GM23338 (cell line): ENCODE results near the gene AP1S1.

ENCODE experiments used
- CREB1 ChIP-seq: fragments of 250-450 bp; sonication (Bioruptor Pico); IDR thresholded peaks from 2 replicates; pipeline ENCODE4 v1.5.0; 2020; ENCODE audit warnings: low read depth, mild to moderate bottlenecking, moderate library complexity
- ETS1 ChIP-seq: IDR thresholded peaks from 2 replicates; pipeline ENCODE4 v1.6.1; 2016; ENCODE audit warnings: antibody characterized with exemption
- EZH2 ChIP-seq: fragments of 200-600 bp; sonication (generic); IDR thresholded peaks from one replicate; pipeline ENCODE4 v1.8.0; 2017; ENCODE audit warnings: antibody characterized with exemption, mild to moderate bottlenecking, low read depth; ENCODE audit not compliant: unreplicated experiment
- EZH2phosphoT487 ChIP-seq: fragments of 200-600 bp; sonication (generic); IDR thresholded peaks from one replicate; pipeline ENCODE4 v1.8.1; 2018; ENCODE audit warnings: antibody characterized with exemption; ENCODE audit not compliant: unreplicated experiment
- JUNB ChIP-seq: IDR thresholded peaks from one replicate; pipeline ENCODE4 v1.6.1; 2016; ENCODE audit warnings: antibody characterized with exemption; ENCODE audit not compliant: unreplicated experiment
- NANOG ChIP-seq: IDR thresholded peaks from 2 replicates; pipeline ENCODE4 v1.6.1; 2016; ENCODE audit warnings: antibody characterized with exemption, borderline replicate concordance
- POLR2AphosphoS5 ChIP-seq: IDR thresholded peaks from 2 replicates; pipeline ENCODE4 v1.6.1; 2016; ENCODE audit warnings: antibody characterized with exemption, low read depth
- STAT1 ChIP-seq: IDR thresholded peaks from one replicate; pipeline ENCODE4 v1.6.1; 2016; ENCODE audit warnings: antibody characterized with exemption; ENCODE audit not compliant: unreplicated experiment
- ZNF114 ChIP-seq: fragments of 250-450 bp; sonication (Bioruptor Pico); IDR thresholded peaks from 2 replicates; pipeline ENCODE4 v1.5.0; 2020; ENCODE audit warnings: mild to moderate bottlenecking, moderate library complexity
- ZNF331 ChIP-seq: fragments of 250-450 bp; sonication (Bioruptor Pico); IDR thresholded peaks from 2 replicates; pipeline ENCODE4 v1.5.0; 2020; ENCODE audit warnings: low read depth, mild to moderate bottlenecking, moderate library complexity
- TF ChIP-seq, protein P1 (sequence below), 2 experiments: fragments of 200-600 bp in 1 of 2; sonication (generic) in 1 of 2; conservative IDR thresholded peaks; 2 replicates each; pipeline versions ENCODE4 v1.5.1 to v1.6.1; 2016 to 2017; ENCODE audit warnings: antibody characterized with exemption in 2 of 2, low read depth in 2 of 2, mild to moderate bottlenecking in 2 of 2, moderate library complexity in 1 of 2
- TF ChIP-seq, protein P2 (sequence below): IDR thresholded peaks from one replicate; pipeline ENCODE4 v1.6.1; 2018; ENCODE audit warnings: antibody characterized with exemption; ENCODE audit not compliant: unreplicated experiment
- TF ChIP-seq, protein P3 (sequence below): fragments of 250-450 bp; sonication (Bioruptor Pico); IDR thresholded peaks from 2 replicates; pipeline ENCODE4 v1.5.0; 2020; ENCODE audit warnings: mild to moderate bottlenecking, moderate library complexity

- TF ChIP-seq, protein P1, sequence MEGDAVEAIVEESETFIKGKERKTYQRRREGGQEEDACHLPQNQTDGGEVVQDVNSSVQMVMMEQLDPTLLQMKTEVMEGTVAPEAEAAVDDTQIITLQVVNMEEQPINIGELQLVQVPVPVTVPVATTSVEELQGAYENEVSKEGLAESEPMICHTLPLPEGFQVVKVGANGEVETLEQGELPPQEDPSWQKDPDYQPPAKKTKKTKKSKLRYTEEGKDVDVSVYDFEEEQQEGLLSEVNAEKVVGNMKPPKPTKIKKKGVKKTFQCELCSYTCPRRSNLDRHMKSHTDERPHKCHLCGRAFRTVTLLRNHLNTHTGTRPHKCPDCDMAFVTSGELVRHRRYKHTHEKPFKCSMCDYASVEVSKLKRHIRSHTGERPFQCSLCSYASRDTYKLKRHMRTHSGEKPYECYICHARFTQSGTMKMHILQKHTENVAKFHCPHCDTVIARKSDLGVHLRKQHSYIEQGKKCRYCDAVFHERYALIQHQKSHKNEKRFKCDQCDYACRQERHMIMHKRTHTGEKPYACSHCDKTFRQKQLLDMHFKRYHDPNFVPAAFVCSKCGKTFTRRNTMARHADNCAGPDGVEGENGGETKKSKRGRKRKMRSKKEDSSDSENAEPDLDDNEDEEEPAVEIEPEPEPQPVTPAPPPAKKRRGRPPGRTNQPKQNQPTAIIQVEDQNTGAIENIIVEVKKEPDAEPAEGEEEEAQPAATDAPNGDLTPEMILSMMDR (conservative IDR thresholded peaks at IDR 0.05; ENCODE audit: low read depth in 2 of 2) = peak; percentile 89 to 91
- no peak for TF ChIP-seq JUNB
- TF ChIP-seq EZH2phosphoT487 = no peak
- TF ChIP-seq, protein P2, sequence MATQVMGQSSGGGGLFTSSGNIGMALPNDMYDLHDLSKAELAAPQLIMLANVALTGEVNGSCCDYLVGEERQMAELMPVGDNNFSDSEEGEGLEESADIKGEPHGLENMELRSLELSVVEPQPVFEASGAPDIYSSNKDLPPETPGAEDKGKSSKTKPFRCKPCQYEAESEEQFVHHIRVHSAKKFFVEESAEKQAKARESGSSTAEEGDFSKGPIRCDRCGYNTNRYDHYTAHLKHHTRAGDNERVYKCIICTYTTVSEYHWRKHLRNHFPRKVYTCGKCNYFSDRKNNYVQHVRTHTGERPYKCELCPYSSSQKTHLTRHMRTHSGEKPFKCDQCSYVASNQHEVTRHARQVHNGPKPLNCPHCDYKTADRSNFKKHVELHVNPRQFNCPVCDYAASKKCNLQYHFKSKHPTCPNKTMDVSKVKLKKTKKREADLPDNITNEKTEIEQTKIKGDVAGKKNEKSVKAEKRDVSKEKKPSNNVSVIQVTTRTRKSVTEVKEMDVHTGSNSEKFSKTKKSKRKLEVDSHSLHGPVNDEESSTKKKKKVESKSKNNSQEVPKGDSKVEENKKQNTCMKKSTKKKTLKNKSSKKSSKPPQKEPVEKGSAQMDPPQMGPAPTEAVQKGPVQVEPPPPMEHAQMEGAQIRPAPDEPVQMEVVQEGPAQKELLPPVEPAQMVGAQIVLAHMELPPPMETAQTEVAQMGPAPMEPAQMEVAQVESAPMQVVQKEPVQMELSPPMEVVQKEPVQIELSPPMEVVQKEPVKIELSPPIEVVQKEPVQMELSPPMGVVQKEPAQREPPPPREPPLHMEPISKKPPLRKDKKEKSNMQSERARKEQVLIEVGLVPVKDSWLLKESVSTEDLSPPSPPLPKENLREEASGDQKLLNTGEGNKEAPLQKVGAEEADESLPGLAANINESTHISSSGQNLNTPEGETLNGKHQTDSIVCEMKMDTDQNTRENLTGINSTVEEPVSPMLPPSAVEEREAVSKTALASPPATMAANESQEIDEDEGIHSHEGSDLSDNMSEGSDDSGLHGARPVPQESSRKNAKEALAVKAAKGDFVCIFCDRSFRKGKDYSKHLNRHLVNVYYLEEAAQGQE = no peak
- no peak for TF ChIP-seq POLR2AphosphoS5
- TF ChIP-seq ETS1 = no peak
- no peak for TF ChIP-seq CREB1 (CRISPR knock-in tag)
- TF ChIP-seq ZNF114 = no peak
- no peak for TF ChIP-seq NANOG
- peak; percentile 63 for TF ChIP-seq EZH2
- no peak for TF ChIP-seq ZNF331 (CRISPR knock-in tag)
- TF ChIP-seq STAT1 = no peak
- TF ChIP-seq, protein P3, sequence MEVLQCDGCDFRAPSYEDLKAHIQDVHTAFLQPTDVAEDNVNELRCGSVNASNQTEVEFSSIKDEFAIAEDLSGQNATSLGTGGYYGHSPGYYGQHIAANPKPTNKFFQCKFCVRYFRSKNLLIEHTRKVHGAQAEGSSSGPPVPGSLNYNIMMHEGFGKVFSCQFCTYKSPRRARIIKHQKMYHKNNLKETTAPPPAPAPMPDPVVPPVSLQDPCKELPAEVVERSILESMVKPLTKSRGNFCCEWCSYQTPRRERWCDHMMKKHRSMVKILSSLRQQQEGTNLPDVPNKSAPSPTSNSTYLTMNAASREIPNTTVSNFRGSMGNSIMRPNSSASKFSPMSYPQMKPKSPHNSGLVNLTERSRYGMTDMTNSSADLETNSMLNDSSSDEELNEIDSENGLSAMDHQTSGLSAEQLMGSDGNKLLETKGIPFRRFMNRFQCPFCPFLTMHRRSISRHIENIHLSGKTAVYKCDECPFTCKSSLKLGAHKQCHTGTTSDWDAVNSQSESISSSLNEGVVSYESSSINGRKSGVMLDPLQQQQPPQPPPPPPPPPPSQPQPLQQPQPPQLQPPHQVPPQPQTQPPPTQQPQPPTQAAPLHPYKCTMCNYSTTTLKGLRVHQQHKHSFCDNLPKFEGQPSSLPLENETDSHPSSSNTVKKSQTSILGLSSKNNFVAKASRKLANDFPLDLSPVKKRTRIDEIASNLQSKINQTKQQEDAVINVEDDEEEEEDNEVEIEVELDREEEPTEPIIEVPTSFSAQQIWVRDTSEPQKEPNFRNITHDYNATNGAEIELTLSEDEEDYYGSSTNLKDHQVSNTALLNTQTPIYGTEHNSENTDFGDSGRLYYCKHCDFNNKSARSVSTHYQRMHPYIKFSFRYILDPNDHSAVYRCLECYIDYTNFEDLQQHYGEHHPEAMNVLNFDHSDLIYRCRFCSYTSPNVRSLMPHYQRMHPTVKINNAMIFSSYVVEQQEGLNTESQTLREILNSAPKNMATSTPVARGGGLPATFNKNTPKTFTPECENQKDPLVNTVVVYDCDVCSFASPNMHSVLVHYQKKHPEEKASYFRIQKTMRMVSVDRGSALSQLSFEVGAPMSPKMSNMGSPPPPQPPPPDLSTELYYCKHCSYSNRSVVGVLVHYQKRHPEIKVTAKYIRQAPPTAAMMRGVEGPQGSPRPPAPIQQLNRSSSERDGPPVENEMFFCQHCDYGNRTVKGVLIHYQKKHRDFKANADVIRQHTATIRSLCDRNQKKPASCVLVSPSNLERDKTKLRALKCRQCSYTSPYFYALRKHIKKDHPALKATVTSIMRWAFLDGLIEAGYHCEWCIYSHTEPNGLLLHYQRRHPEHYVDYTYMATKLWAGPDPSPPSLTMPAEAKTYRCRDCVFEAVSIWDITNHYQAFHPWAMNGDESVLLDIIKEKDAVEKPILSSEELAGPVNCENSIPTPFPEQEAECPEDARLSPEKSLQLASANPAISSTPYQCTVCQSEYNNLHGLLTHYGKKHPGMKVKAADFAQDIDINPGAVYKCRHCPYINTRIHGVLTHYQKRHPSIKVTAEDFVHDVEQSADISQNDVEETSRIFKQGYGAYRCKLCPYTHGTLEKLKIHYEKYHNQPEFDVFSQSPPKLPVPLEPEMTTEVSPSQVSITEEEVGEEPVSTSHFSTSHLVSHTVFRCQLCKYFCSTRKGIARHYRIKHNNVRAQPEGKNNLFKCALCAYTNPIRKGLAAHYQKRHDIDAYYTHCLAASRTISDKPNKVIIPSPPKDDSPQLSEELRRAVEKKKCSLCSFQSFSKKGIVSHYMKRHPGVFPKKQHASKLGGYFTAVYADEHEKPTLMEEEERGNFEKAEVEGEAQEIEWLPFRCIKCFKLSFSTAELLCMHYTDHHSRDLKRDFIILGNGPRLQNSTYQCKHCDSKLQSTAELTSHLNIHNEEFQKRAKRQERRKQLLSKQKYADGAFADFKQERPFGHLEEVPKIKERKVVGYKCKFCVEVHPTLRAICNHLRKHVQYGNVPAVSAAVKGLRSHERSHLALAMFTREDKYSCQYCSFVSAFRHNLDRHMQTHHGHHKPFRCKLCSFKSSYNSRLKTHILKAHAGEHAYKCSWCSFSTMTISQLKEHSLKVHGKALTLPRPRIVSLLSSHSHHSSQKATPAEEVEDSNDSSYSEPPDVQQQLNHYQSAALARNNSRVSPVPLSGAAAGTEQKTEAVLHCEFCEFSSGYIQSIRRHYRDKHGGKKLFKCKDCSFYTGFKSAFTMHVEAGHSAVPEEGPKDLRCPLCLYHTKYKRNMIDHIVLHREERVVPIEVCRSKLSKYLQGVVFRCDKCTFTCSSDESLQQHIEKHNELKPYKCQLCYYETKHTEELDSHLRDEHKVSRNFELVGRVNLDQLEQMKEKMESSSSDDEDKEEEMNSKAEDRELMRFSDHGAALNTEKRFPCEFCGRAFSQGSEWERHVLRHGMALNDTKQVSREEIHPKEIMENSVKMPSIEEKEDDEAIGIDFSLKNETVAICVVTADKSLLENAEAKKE (CRISPR knock-in tag) = no peak
Observed at GRCh38 chr7:101169838-101170551, 15.7 kb downstream of the AP1S1 start.
